K562 (cell line): ENCODE measurements around the gene EFNA1. TPM values are rescaled to one million over a fixed set of nuclear protein-coding genes. Genes with fewer than 3 reads are reported as not detected.

ENCODE experiments used
- ARID4B ChIP-seq: sonication (generic); formaldehyde crosslinking; IDR thresholded peaks from 2 replicates; pipeline ENCODE4 v1.8.0; 2022; ENCODE audit warnings: mild to moderate bottlenecking, missing genetic modification reagents
- BRD9 ChIP-seq: fragments of 450-650 bp; IDR thresholded peaks from 2 replicates; pipeline ENCODE4 v1.6.1; 2018; ENCODE audit warnings: low read depth; ENCODE audit not compliant: partially characterized antibody
- CREB3L1 ChIP-seq: fragments of 450-650 bp; IDR thresholded peaks from 2 replicates; pipeline ENCODE4 v1.6.1; 2014; ENCODE audit warnings: low read depth, mild to moderate bottlenecking, moderate library complexity, borderline replicate concordance
- ELF1 ChIP-seq: fragments of 200-800 bp; sonication (Bioruptor generic); IDR thresholded peaks from 2 replicates; pipeline ENCODE4 v1.6.1; 2016; ENCODE audit warnings: missing genetic modification characterization, missing compliant biosample characterization
- FOXP4 ChIP-seq: sonication (generic); formaldehyde crosslinking; IDR thresholded peaks from 2 replicates; pipeline ENCODE4 v1.8.0; 2022; ENCODE audit warnings: mild to moderate bottlenecking, missing genetic modification reagents, borderline replicate concordance
- JUND ChIP-seq, 2 experiments: IDR thresholded peaks; 2 replicates in 1 of 2; 3 replicates in 1 of 2; pipeline ENCODE4 v1.6.1; 2011; ENCODE audit warnings: borderline replicate concordance in 2 of 2, low read depth in 2 of 2, low read length in 2 of 2, improper control_type of control experiment in 1 of 2, missing biosample characterization in 1 of 2, missing genetic modification characterization in 1 of 2, missing genetic modification reagents in 1 of 2
- MAFG ChIP-seq: fragments of 450-650 bp; conservative IDR thresholded peaks from 2 replicates; pipeline ENCODE4 v1.6.1; 2016; ENCODE audit warnings: missing genetic modification characterization, missing compliant biosample characterization
- MCM7 ChIP-seq, 2 experiments: fragments of 450-650 bp; IDR thresholded peaks; 2 replicates each; pipeline ENCODE4 v1.6.1; 2016 to 2018
- OTX1 ChIP-seq: fragments of 450-650 bp; formaldehyde crosslinking; IDR thresholded peaks from 2 replicates; pipeline ENCODE4 v1.4.0; 2022; ENCODE audit warnings: mild to moderate bottlenecking
- PBX2 ChIP-seq, 2 experiments: IDR thresholded peaks in 1 of 2; conservative IDR thresholded peaks in 1 of 2; 2 replicates each; pipeline ENCODE4 v1.6.1; 2016; ENCODE audit warnings: low read depth in 2 of 2, mild to moderate bottlenecking in 1 of 2, missing compliant biosample characterization in 1 of 2, missing genetic modification characterization in 1 of 2, moderate library complexity in 1 of 2
- SLC30A9 ChIP-seq: fragments of 250-450 bp; sonication (Bioruptor Pico); IDR thresholded peaks from 2 replicates; pipeline ENCODE4 v1.8.0; 2022; ENCODE audit warnings: mild to moderate bottlenecking, moderate library complexity
- TAF7 ChIP-seq: fragments of 450-650 bp; IDR thresholded peaks from 2 replicates; pipeline ENCODE4 v1.6.1; 2016; ENCODE audit warnings: missing genetic modification characterization, missing compliant biosample characterization
- ZBTB7A ChIP-seq: IDR thresholded peaks from 2 replicates; pipeline ENCODE4 v1.6.1; 2011; ENCODE audit warnings: low read depth, mild to moderate bottlenecking, low read length, moderate library complexity, borderline replicate concordance; ENCODE audit not compliant: control insufficient read depth
- ZFX ChIP-seq: sonication (generic); formaldehyde crosslinking; IDR thresholded peaks from 2 replicates; pipeline ENCODE4 v1.8.0; 2022; ENCODE audit warnings: mild to moderate bottlenecking, missing genetic modification reagents, moderate library complexity
- polyA plus RNA-seq, 8 experiments: library from polyadenylated mRNA; depleted of rRNA in 4 of 8; stranded (reverse) in 5 of 8; unstranded in 3 of 8; fragments of >200 nt; fragmentation: Nextera tagmentation in 2 of 8; fragmentation: Illumina TruSeq in 1 of 8; extraction: Ambion mirVana in 2 of 8; extraction: Trizol in 1 of 8; gene quantifications; 2 replicates each; pipeline versions ENCODE4 v1.2.1 to v1.2.3, GENCODE V29; 2011 to 2014; ENCODE audit warnings: inconsistent platforms in 1 of 8, missing spikeins in 1 of 8
- total RNA-seq, 7 experiments: library from RNA; depleted of rRNA in 6 of 7; stranded (reverse); fragments of >200 nt in 6 of 7; fragmentation: Illumina TruSeq in 2 of 7; extraction: Trizol in 2 of 7; gene quantifications; 2 replicates each; pipeline versions ENCODE4 v1.2.1 to v1.2.3, GENCODE V29; 2011 to 2021; ENCODE audit warnings: low replicate concordance in 1 of 7

EFNA1 gene
- total and polyA plus RNA-seq, 9 of the 15 experiments (the other 6 are each of a cell fraction or from before 2014, with no cell fraction given) = 2.1 to 9.3 (median 3.0) TPM

GRCh38 chr1:155137154-155137949 is 9.7 kb downstream of the EFNA1 start (continued):
- TF ChIP-seq FOXP4 (no peak), PBX2 (CRISPR knock-in tag; IDR thresholded peaks at IDR 0.05; ENCODE audit: low read depth) (no peak), PBX2 (tag; conservative IDR thresholded peaks at IDR 0.05; ENCODE audit: low read depth) (no peak), CREB3L1 (no peak), ZFX (CRISPR knock-in tag) (0 out of 2 replicates have a peak, but pooled peaks have one; percentile 28), MCM7 (IDR thresholded peaks at IDR 0.05) (no peak), ZBTB7A (no peak), MAFG (tag) (no peak), ARID4B (CRISPR knock-in tag) (no peak), TAF7 (tag) (no peak), OTX1 (CRISPR knock-in tag) (no peak), SLC30A9 (CRISPR knock-in tag) (no peak), JUND (IDR thresholded peaks at IDR 0.05; ENCODE audit: borderline replicate concordance, low read depth, low read length) (peak; percentile 36; the same call in 1 of the 2 replicates), JUND (tag; IDR thresholded peaks at IDR 0.05; ENCODE audit: borderline replicate concordance, low read depth, low read length) (no peak), ELF1 (no peak), BRD9 (no peak)
